ENCODE measurements around the gene EPHA1. TPM values are rescaled to one million over a fixed set of nuclear protein-coding genes. Genes with fewer than 3 reads are reported as not detected.
"Not testable (repeated sequence)": the region's sequence is repeated elsewhere in the genome, so short reads cannot be mapped to it uniquely, and the experiment has no call there.

EPHA1 gene
- total and polyA plus RNA-seq, 12 donors, result 0.07 to 1.3 (median 0.46) TPM; not detected in 3

GRCh38 chr7:143422033-143422432 is 13.4 kb upstream of the EPHA1 start:
- TF ChIP-seq CTCF (IDR thresholded peaks at IDR 0.05) (no peak), POLR2A (IDR thresholded peaks at IDR 0.05) (no peak)
- Histone ChIP-seq H3K27me3 (no peaks in the 10 kb centered on the region), H3K9me3 (replicated peaks in 1 of 3) (no peaks in the 10 kb centered on the region), H3K4me3 (no peak overlapping the region), H3K36me3 (replicated peaks in 1 of 2) (no peaks in the 10 kb centered on the region), H3K4me1 (replicated peaks in 1 of 2) (no peaks in the 10 kb centered on the region), H3K27ac (no peak overlapping the region)
- no peak for DNase-seq
- WGBS, 4 donors, result 81 to 86% (median 85%) methylated on average over 3 of the region's 3 CpGs
- intact Hi-C loops (cut with DNase I), result no loop called here

GRCh38 chr7:143420624-143421023 is 12.0 kb upstream of the EPHA1 start:
- H3K9me3 ChIP-seq (replicated peaks in 1 of 3); intact Hi-C loops (cut with DNase I); H3K36me3 ChIP-seq (replicated peaks in 1 of 2); H3K27me3 ChIP-seq; DNase-seq; H3K4me1 ChIP-seq (replicated peaks in 1 of 2); H3K27ac ChIP-seq; H3K4me3 ChIP-seq: not testable (repeated sequence)
- WGBS, 4 donors, result 53 to 58% (median 56%) methylated on average over 3 of the region's 3 CpGs

- Histone ChIP-seq H3K27ac (no peak overlapping the region), H3K27me3 (no peaks in the 10 kb centered on the region), H3K9me3 (replicated peaks in 1 of 3) (no peaks in the 10 kb centered on the region), H3K36me3 (replicated peaks in 1 of 2) (no peaks in the 10 kb centered on the region), H3K4me1 (replicated peaks in 1 of 2) (no peaks in the 10 kb centered on the region), H3K4me3 (no peak overlapping the region)
- 31 to 42% (median 38%) methylated on average over 4 of the region's 4 CpGs for WGBS, 4 donors
- intact Hi-C loops (cut with DNase I), result loop anchor here (5.0 to 10.0 kb wide), 3 partner anchors 38 to 175 kb away; partner anchors contain the start of gene ZYX (in 1 of the 2)
- DNase-seq, result no peak
- TF ChIP-seq CTCF (IDR thresholded peaks at IDR 0.05), result no peak
- no peak for TF ChIP-seq POLR2A (IDR thresholded peaks at IDR 0.05)
Measured at GRCh38 chr7:143419880-143420279, 11.2 kb upstream of the EPHA1 start.

GRCh38 chr7:143418681-143419458 is 10.2 kb upstream of the EPHA1 start:
- Histone ChIP-seq H3K36me3 (replicated peaks in 1 of 2) (no peaks in the 10 kb centered on the region), H3K9me3 (replicated peaks in 1 of 3) (no peaks in the 10 kb centered on the region), H3K27ac (no peak overlapping the region), H3K4me3 (no peak overlapping the region), H3K27me3 (no peaks in the 10 kb centered on the region), H3K4me1 (replicated peaks in 1 of 2) (no peaks in the 10 kb centered on the region)
- no peak for DNase-seq
- TF ChIP-seq POLR2A (IDR thresholded peaks at IDR 0.05) (no peak), CTCF (IDR thresholded peaks at IDR 0.05) (no peak)
- WGBS, 4 donors, result 77 to 81% (median 80%) methylated on average over 11 of the region's 11 CpGs
- intact Hi-C loops (cut with DNase I), result loop anchor here (5.0 to 10.0 kb wide), 3 partner anchors 37 to 174 kb away; partner anchors contain the start of gene ZYX (in 1 of the 2)

Data from adrenal gland (tissue), 12 donors.